Calu3 (cell line): ENCODE measurements around the gene TMEM134. TPM values are rescaled to one million over a fixed set of nuclear protein-coding genes. Genes with fewer than 3 reads are reported as not detected.
A peak's percentile ranks its signal among the peaks of the same experiment; 100 is the strongest.

Experiments used
- BruUV-seq: library from RNA; stranded (reverse); fragments of 400-500 nt; replicated peaks from 2 replicates; lab custom pipeline; 2021; lab: Mats Ljungman, UMichigan
- CTCF ChIA-PET: fragments of 300-600 bp; sonication (Branson Sonifier 250); formaldehyde crosslinking; loops from one replicate; lab custom pipeline; 2022; ENCODE audit warnings: antibody characterized with exemption; lab: Charles Lee
- DNase-seq: peaks from one replicate; pipeline ENCODE4 v3.0.0; 2022
- H3K27ac Mint-ChIP-seq: one replicate; pipeline ENCODE4 v1.8.0; 2022; ENCODE audit warnings: mixed read lengths; ENCODE audit not compliant: unreplicated experiment
- H3K27me3 Mint-ChIP-seq: one replicate; pipeline ENCODE4 v1.8.0; 2022; ENCODE audit warnings: mixed read lengths; ENCODE audit not compliant: unreplicated experiment
- H3K36me3 Mint-ChIP-seq: one replicate; pipeline ENCODE4 v1.8.0; 2022; ENCODE audit warnings: mild to moderate bottlenecking, moderate library complexity, mixed read lengths; ENCODE audit not compliant: insufficient read depth, unreplicated experiment
- H3K4me1 Mint-ChIP-seq: one replicate; pipeline ENCODE4 v1.8.0; 2022; ENCODE audit warnings: mild to moderate bottlenecking, low read depth, mixed read lengths; ENCODE audit not compliant: unreplicated experiment
- H3K4me3 Mint-ChIP-seq: one replicate; pipeline ENCODE4 v1.8.0; 2022; ENCODE audit warnings: mild to moderate bottlenecking, low read depth, moderate library complexity, mixed read lengths; ENCODE audit not compliant: unreplicated experiment
- H3K9me3 Mint-ChIP-seq: one replicate; pipeline ENCODE4 v1.8.0; 2022; ENCODE audit warnings: low read depth, mixed read lengths; ENCODE audit not compliant: unreplicated experiment
- intact Hi-C: fragments of 100-400 bp; cut with micrococcal nuclease; formaldehyde crosslinking; loops from one replicate; pipeline ENCODE4 v1.10.0; 2022; ENCODE audit not compliant: unreplicated experiment
- total RNA-seq: library from RNA; stranded (reverse); gene quantifications from 2 replicates; pipeline ENCODE4 v1.2.3, GENCODE V29; 2022
- TF ChIP-seq, protein P1 (sequence below): fragments of 200-600 bp; IDR thresholded peaks from one replicate; pipeline ENCODE4 v1.8.0; 2022; ENCODE audit warnings: antibody characterized with exemption; ENCODE audit not compliant: unreplicated experiment

TMEM134 gene
- total RNA-seq, 1 experiment from 2014 or later: 31.9 TPM

DNA sequence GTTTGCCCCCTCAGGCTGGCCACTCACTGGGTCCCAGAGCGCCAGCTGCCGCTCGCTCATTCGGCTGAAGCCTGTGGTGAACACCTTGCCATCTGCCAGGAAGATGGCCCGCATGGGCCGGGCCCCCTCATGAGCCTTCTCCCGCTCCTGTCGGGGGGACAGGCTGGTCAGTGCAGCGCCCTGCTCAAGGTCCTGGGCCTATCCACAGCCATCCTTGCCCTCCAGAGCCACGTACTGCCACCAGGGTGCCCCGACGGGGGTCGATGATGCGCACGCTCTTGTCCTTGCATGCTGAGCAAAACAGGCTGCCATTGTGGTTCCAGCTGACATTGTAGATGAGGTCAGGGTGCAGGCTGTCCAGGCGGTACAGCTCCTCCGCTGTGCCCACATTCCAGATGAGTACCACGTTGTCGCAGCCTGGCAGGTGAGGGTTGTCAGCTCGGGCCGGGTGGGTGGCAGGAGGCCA, 27.9 kb downstream of the TMEM134 start:
- DNase-seq: no peak
- Mint-ChIP-seq H3K9me3 (no peaks in the 10 kb centered on the region), H3K4me1 (peaks cover 24% of the 10 kb centered on the region), H3K27ac (no peak overlapping the region), H3K36me3 (peaks cover 71% of the 10 kb centered on the region), H3K27me3 (no peaks in the 10 kb centered on the region), H3K4me3 (no peak overlapping the region)
- TF ChIP-seq, protein P1, sequence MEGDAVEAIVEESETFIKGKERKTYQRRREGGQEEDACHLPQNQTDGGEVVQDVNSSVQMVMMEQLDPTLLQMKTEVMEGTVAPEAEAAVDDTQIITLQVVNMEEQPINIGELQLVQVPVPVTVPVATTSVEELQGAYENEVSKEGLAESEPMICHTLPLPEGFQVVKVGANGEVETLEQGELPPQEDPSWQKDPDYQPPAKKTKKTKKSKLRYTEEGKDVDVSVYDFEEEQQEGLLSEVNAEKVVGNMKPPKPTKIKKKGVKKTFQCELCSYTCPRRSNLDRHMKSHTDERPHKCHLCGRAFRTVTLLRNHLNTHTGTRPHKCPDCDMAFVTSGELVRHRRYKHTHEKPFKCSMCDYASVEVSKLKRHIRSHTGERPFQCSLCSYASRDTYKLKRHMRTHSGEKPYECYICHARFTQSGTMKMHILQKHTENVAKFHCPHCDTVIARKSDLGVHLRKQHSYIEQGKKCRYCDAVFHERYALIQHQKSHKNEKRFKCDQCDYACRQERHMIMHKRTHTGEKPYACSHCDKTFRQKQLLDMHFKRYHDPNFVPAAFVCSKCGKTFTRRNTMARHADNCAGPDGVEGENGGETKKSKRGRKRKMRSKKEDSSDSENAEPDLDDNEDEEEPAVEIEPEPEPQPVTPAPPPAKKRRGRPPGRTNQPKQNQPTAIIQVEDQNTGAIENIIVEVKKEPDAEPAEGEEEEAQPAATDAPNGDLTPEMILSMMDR: no peak
- CTCF ChIA-PET: no interaction called here
- no TSS peak for BruUV-seq
- intact Hi-C loops: no loop called here

DNA sequence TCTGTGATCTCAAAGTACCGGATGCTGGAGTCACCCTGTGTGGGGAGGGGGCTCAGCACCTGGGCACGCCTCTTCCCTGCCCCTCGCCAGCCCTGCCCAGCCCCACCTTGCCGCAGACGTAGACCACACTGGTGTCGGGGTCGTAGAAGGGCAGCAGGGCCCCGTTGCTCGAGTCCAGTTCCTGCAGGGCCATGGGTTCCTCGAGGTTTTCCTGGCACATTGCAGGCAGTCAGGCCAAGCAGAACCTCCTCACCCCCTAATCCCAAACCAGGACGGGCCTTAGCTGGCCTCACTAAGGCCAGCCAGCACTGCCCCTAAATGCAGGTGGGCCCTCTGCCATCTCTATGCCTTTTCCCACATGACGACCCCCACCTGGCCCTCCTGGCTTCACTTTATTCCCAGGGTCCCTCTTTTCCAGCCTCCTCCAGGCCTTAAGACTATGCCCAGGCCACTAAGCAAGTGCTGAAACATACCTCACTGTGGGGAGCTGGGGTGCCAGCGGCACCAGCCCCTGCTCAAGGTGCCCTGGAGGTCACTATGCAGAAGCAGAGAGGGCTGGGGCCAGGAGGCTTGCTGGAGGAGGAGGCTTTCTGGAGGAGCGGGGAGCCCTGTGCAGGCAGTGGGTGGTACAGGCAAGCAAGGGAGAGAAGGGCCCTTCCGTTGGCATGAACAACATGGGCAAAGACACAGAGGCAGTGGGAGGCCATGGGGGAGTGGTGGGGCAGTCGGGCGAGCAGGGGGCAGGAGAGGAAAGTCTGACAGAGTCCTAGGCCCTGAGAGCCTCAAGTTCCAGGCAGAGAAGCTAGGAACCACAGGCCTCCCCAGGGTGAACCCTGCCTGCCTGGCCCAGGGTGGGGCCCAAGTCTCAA, 28.6 kb downstream of the TMEM134 start:
- H3K27me3 Mint-ChIP-seq: no peaks in the 10 kb centered on the region
- H3K27ac Mint-ChIP-seq: no peak overlapping the region
- CTCF ChIA-PET: no interaction called here
- DNase-seq: no peak
- no TSS peak for BruUV-seq
- intact Hi-C loops: no loop called here
- H3K36me3 Mint-ChIP-seq: peaks cover 78% of the 10 kb centered on the region
- H3K4me3 Mint-ChIP-seq: no peak overlapping the region
- no peaks in the 10 kb centered on the region for H3K9me3 Mint-ChIP-seq
- TF ChIP-seq, protein P1: no peak
- H3K4me1 Mint-ChIP-seq: peaks cover 21% of the 10 kb centered on the region

GRCh38 chr11:67439321-67440228, 29.5 kb downstream of the TMEM134 start:
- peak; percentile 45 for DNase-seq
- H3K4me3 Mint-ChIP-seq: no peak overlapping the region
- CTCF ChIA-PET: interaction anchor here (1.1 kb wide), 1 partner anchor 10 kb away, joined by 3 read pairs; no protein-coding TSS in a partner anchor
- no peaks in the 10 kb centered on the region for H3K27me3 Mint-ChIP-seq
- H3K9me3 Mint-ChIP-seq: no peaks in the 10 kb centered on the region
- no TSS peak for BruUV-seq
- TF ChIP-seq, protein P1: no peak
- intact Hi-C loops: no loop called here
- H3K36me3 Mint-ChIP-seq: peaks cover 86% of the 10 kb centered on the region
- no peak overlapping the region for H3K27ac Mint-ChIP-seq
- peaks cover 14% of the 10 kb centered on the region for H3K4me1 Mint-ChIP-seq

DNA sequence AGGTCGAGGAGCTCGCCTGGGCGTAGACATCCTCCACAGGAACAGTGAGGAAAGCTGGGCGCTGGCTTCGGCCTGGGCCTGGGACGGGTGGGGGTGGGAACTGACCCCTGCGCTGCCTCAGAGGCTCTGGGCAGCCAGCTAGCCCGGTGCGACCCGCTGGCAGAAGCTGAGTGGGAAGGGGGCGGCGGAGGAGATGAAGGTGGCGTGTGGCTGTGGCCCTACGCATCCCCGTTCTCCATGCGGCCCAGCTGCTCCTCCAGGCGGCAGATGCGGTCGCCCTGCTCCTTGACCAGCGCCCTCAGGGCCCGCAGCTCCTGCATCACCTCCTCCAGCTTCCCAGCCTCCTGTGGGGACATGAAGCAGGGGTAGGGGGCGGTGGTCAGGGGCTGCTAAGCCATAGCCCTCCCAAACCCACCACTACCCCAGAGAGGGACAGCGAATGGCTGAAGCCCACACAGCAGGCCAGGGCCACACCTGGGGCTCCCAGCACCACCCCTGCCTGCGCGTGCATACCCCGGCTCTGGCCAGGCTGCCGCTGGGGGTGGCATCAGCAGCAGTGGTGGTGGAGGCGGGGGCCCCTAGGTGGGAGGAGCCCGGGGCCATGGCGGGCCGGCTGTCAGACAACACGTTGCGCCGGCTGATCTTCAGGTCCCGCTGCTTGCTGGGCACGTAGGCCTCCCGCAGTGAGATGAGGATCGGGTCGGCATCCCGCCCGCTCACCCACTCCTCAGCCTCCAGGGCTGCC, 30.7 kb downstream of the TMEM134 start:
- intact Hi-C loops: no loop called here
- no TSS peak for BruUV-seq
- H3K4me3 Mint-ChIP-seq: no peak overlapping the region
- H3K4me1 Mint-ChIP-seq: peaks cover 14% of the 10 kb centered on the region
- DNase-seq: no peak
- H3K27ac Mint-ChIP-seq: no peak overlapping the region
- H3K27me3 Mint-ChIP-seq: no peaks in the 10 kb centered on the region
- H3K36me3 Mint-ChIP-seq: peaks cover 83% of the 10 kb centered on the region
- CTCF ChIA-PET: interaction anchor here (0.5 kb wide), 1 partner anchor 1047 kb away, joined by 7 read pairs; no protein-coding TSS in a partner anchor
- H3K9me3 Mint-ChIP-seq: no peaks in the 10 kb centered on the region
- TF ChIP-seq, protein P1: no peak
